Stomach (tissue), 4 donors: ENCODE measurements around the gene PIR.

Experiments
- EP300 ChIP-seq: sonication (generic); formaldehyde crosslinking; IDR thresholded peaks from one replicate; pipeline ENCODE4 v1.6.1; 2017; ENCODE audit warnings: antibody characterized with exemption
- POLR2A ChIP-seq, 4 donors: fragments of 450-650 bp; IDR thresholded peaks; one replicate each; pipeline ENCODE4 v1.6.1; 2016; ENCODE audit warnings: antibody characterized with exemption in 4 of 4, control low read depth in 2 of 4, mild to moderate bottlenecking in 1 of 4, moderate library complexity in 1 of 4
- POLR2AphosphoS5 ChIP-seq, 3 donors: sonication (generic); formaldehyde crosslinking; IDR thresholded peaks; one replicate each; pipeline ENCODE4 v1.6.1; 2016; ENCODE audit warnings: antibody characterized with exemption in 3 of 3
- TF ChIP-seq, protein P1 (sequence below), 7 experiments: fragments of 450-650 bp in 4 of 7; fragments of 200-600 bp in 3 of 7; sonication (generic) in 3 of 7; IDR thresholded peaks; one replicate each; pipeline ENCODE4 v1.5.1; 2016 to 2019; ENCODE audit warnings: antibody characterized with exemption in 7 of 7, control low read depth in 2 of 7, mild to moderate bottlenecking in 1 of 7

DNA sequence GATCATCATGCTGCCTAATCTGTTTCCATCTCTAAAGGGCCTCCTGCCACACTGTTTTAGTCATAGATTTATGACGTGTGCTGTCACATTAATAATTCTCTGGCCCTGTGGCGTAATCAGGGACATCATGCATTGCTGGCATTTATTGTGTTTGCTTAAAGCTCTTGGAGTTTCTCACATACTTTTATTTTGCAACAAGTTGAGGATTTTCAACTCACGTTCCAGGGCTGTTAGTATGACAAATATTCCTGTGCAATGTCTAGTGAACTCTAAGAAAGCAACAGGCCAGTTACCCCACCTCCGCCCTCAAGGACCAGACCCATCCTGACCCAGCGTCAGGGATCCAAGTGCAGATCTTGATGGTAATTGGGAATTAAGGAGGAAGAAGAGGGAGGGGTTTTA, 150.1 kb downstream of the PIR start:
- TF ChIP-seq, protein P1, sequence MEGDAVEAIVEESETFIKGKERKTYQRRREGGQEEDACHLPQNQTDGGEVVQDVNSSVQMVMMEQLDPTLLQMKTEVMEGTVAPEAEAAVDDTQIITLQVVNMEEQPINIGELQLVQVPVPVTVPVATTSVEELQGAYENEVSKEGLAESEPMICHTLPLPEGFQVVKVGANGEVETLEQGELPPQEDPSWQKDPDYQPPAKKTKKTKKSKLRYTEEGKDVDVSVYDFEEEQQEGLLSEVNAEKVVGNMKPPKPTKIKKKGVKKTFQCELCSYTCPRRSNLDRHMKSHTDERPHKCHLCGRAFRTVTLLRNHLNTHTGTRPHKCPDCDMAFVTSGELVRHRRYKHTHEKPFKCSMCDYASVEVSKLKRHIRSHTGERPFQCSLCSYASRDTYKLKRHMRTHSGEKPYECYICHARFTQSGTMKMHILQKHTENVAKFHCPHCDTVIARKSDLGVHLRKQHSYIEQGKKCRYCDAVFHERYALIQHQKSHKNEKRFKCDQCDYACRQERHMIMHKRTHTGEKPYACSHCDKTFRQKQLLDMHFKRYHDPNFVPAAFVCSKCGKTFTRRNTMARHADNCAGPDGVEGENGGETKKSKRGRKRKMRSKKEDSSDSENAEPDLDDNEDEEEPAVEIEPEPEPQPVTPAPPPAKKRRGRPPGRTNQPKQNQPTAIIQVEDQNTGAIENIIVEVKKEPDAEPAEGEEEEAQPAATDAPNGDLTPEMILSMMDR (IDR thresholded peaks at IDR 0.05), result no peak
- TF ChIP-seq POLR2A (IDR thresholded peaks at IDR 0.05), result no peak
- TF ChIP-seq POLR2AphosphoS5 (IDR thresholded peaks at IDR 0.05), result no peak
- TF ChIP-seq EP300, result no peak
